MM.1S (cell line): ENCODE measurements around the gene MITF.

Experiments
- DNase-seq: peaks from one replicate; pipeline ENCODE4 v3.0.0-alpha.2; 2015
- H2AFZ ChIP-seq: fragments of 300-600 bp; sonication (generic); 2 replicates; pipeline ENCODE4 v1.6.0; 2016; ENCODE audit warnings: antibody characterized with exemption, low read length
- H3F3A ChIP-seq: fragments of 300-600 bp; sonication (generic); 2 replicates; pipeline ENCODE4 v1.6.1; 2016; ENCODE audit warnings: mild to moderate bottlenecking, antibody characterized with exemption, low read length, moderate library complexity, mixed read lengths; ENCODE audit not compliant: insufficient read depth
- H3K27ac ChIP-seq: fragments of 300-600 bp; sonication (generic); 2 replicates; pipeline ENCODE4 v1.5.1; 2016; ENCODE audit warnings: mild to moderate bottlenecking, low read length
- H3K27me3 ChIP-seq: fragments of 300-600 bp; sonication (generic); replicated peaks from 2 replicates; pipeline ENCODE4 v1.6.0; 2016; ENCODE audit warnings: low read length; ENCODE audit not compliant: insufficient read depth
- H3K36me3 ChIP-seq: fragments of 300-600 bp; sonication (generic); replicated peaks from 2 replicates; pipeline ENCODE4 v1.6.1; 2016; ENCODE audit warnings: mild to moderate bottlenecking, low read length, mixed read lengths; ENCODE audit not compliant: insufficient read depth
- H3K4me1 ChIP-seq: fragments of 300-600 bp; sonication (generic); 2 replicates; pipeline ENCODE4 v1.6.1; 2016; ENCODE audit warnings: low read length, mixed read lengths
- H3K4me2 ChIP-seq: fragments of 300-600 bp; sonication (generic); 2 replicates; pipeline ENCODE4 v1.6.0; 2016; ENCODE audit warnings: low read depth, low read length
- H3K4me3 ChIP-seq: fragments of 300-600 bp; sonication (generic); 2 replicates; pipeline ENCODE4 v1.5.1; 2016; ENCODE audit warnings: low read length, mixed read lengths
- H3K79me2 ChIP-seq: fragments of 300-600 bp; sonication (generic); 2 replicates; pipeline ENCODE4 v1.6.1; 2016; ENCODE audit warnings: mixed run types, low read length, mixed read lengths
- H3K9ac ChIP-seq: fragments of 300-600 bp; sonication (generic); 2 replicates; pipeline ENCODE4 v1.6.1; 2016; ENCODE audit warnings: low read length, mixed read lengths
- H3K9me2 ChIP-seq: fragments of 300-600 bp; sonication (generic); replicated peaks from 2 replicates; pipeline ENCODE4 v1.6.1; 2016; ENCODE audit warnings: mild to moderate bottlenecking, low read length, mixed read lengths; ENCODE audit not compliant: insufficient read depth
- H3K9me3 ChIP-seq: fragments of 300-600 bp; sonication (generic); replicated peaks from 2 replicates; pipeline ENCODE4 v1.6.1; 2016; ENCODE audit warnings: mild to moderate bottlenecking, low read length, mixed read lengths; ENCODE audit not compliant: insufficient read depth
- H4K20me1 ChIP-seq: fragments of 300-600 bp; sonication (generic); 2 replicates; pipeline ENCODE4 v1.6.1; 2016; ENCODE audit warnings: mild to moderate bottlenecking, low read length, moderate library complexity, mixed read lengths; ENCODE audit not compliant: insufficient read depth
- EZH2 ChIP-seq: fragments of 300-600 bp; sonication (generic); optimal IDR thresholded peaks from 2 replicates; pipeline ENCODE3; 2017; ENCODE audit warnings: low read depth, mild to moderate bottlenecking, antibody characterized with exemption, low read length, mixed read lengths
- EZH2phosphoT487 ChIP-seq: fragments of 300-600 bp; sonication (generic); IDR thresholded peaks from 2 replicates; pipeline ENCODE4 v1.6.1; 2018; ENCODE audit warnings: antibody characterized with exemption, low read length
- TF ChIP-seq, protein P1 (sequence below): fragments of 300-600 bp; sonication (generic); IDR thresholded peaks from 2 replicates; pipeline ENCODE4 v1.5.1; 2016; ENCODE audit warnings: antibody characterized with exemption, low read length, mixed read lengths

MITF gene

DNA sequence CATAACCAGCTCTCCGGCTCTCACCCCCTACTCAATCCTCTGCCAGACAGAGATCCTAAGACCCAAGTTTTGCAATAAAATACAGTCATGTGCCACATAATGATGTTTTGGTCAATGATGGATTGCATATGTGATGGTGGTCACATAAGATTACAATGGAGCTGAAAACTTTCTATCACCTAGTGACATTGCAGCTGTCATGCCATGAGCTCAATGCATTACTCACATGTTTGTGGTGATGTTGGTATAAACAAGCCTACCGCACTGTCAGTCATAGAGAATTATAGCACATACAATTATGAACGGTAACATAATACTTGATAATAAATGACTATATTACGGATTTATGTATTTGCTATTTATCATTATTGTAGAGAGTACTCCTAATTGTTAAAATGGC lies 233.4 kb downstream of the MITF start:
- H3K36me3 ChIP-seq = no peaks in the 10 kb centered on the region
- no peak overlapping the region for H3K4me3 ChIP-seq
- H3K4me1 ChIP-seq = no peaks in the 10 kb centered on the region
- H3K27ac ChIP-seq = no peak overlapping the region
- H3K9ac ChIP-seq = no peak overlapping the region
- no peaks in the 10 kb centered on the region for H3K27me3 ChIP-seq
- TF ChIP-seq EZH2 (no peak), EZH2phosphoT487 (no peak)
- TF ChIP-seq, protein P1, sequence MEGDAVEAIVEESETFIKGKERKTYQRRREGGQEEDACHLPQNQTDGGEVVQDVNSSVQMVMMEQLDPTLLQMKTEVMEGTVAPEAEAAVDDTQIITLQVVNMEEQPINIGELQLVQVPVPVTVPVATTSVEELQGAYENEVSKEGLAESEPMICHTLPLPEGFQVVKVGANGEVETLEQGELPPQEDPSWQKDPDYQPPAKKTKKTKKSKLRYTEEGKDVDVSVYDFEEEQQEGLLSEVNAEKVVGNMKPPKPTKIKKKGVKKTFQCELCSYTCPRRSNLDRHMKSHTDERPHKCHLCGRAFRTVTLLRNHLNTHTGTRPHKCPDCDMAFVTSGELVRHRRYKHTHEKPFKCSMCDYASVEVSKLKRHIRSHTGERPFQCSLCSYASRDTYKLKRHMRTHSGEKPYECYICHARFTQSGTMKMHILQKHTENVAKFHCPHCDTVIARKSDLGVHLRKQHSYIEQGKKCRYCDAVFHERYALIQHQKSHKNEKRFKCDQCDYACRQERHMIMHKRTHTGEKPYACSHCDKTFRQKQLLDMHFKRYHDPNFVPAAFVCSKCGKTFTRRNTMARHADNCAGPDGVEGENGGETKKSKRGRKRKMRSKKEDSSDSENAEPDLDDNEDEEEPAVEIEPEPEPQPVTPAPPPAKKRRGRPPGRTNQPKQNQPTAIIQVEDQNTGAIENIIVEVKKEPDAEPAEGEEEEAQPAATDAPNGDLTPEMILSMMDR = no peak
- no peaks in the 10 kb centered on the region for H3F3A ChIP-seq
- no peaks in the 10 kb centered on the region for H4K20me1 ChIP-seq
- H2AFZ ChIP-seq = no peak overlapping the region
- H3K9me3 ChIP-seq = no peaks in the 10 kb centered on the region
- no peak for DNase-seq
- no peak overlapping the region for H3K4me2 ChIP-seq
- H3K9me2 ChIP-seq = no peaks in the 10 kb centered on the region
- no peaks in the 10 kb centered on the region for H3K79me2 ChIP-seq

DNA sequence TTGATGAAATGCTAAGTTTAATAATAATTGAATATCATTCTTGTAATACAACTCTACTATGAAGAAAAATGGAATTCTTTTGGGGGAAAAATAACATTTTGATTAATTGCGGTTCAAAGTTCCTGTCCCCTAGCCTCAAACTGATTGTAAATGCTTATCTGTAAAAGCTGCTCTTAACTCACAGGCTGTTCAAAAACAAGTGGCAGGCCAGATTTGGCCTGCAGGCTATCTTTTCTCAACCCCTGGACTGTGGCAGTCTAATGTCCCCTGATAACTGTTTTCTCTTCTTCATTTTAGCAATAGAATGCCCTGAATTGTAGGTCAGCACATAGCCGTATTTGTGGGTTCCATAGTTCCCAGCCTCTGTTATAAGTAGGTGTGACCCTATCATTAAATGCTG lies 236.8 kb downstream of the MITF start:
- H3K9me2 ChIP-seq = no peaks in the 10 kb centered on the region
- no peaks in the 10 kb centered on the region for H4K20me1 ChIP-seq
- H3K79me2 ChIP-seq = no peaks in the 10 kb centered on the region
- no peaks in the 10 kb centered on the region for H3F3A ChIP-seq
- TF ChIP-seq EZH2phosphoT487 (no peak), EZH2 (no peak)
- TF ChIP-seq, protein P1 = no peak
- no peaks in the 10 kb centered on the region for H3K27me3 ChIP-seq
- no peak overlapping the region for H2AFZ ChIP-seq
- no peak overlapping the region for H3K4me2 ChIP-seq
- H3K9ac ChIP-seq = no peak overlapping the region
- no peak for DNase-seq
- no peaks in the 10 kb centered on the region for H3K36me3 ChIP-seq
- H3K4me1 ChIP-seq = no peaks in the 10 kb centered on the region
- H3K9me3 ChIP-seq = no peaks in the 10 kb centered on the region
- H3K27ac ChIP-seq = no peak overlapping the region
- H3K4me3 ChIP-seq = no peak overlapping the region

DNA sequence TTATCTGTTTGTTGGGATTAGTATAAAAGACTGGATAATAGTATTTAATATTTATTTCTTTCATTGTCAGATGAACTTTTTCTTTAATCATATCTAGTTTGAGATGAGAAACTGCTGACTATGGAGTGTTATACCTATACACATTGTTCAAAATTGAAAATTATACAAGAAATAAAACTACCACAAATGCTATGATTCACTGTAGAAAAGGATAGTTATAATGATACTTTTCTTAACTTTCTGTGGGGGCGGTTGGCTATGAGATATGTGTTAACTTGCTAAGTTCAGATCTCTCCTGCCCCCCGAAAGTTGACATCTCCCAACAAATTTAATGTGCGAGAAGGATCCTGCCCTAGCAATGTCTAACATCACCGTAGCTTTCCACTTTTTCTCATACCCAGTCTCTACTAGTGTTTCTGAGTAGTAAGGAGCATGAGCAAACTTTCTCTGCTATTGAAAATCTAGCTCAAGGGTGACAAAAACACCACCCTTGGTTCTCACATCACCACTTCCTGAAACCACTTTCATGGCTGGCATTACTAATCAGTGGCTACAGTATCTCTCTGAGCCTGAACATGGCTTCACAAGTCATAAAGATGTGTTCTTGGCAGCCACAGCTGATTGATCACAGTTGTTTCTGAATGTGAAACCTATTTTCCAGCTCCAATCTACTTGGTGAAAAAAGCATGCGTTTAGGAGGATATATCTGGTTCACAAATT lies 244.4 kb downstream of the MITF start:
- H3K4me1 ChIP-seq = no peaks in the 10 kb centered on the region
- H3K4me3 ChIP-seq = no peak overlapping the region
- H3F3A ChIP-seq = no peaks in the 10 kb centered on the region
- H3K36me3 ChIP-seq = no peaks in the 10 kb centered on the region
- TF ChIP-seq EZH2 = no peak
- TF ChIP-seq, protein P1 = no peak
- TF ChIP-seq EZH2phosphoT487 = no peak
- no peaks in the 10 kb centered on the region for H3K79me2 ChIP-seq
- H3K9ac ChIP-seq = no peak overlapping the region
- H3K27ac ChIP-seq = no peak overlapping the region
- H3K9me2 ChIP-seq = no peaks in the 10 kb centered on the region
- H3K27me3 ChIP-seq = no peaks in the 10 kb centered on the region
- no peaks in the 10 kb centered on the region for H4K20me1 ChIP-seq
- no peaks in the 10 kb centered on the region for H3K9me3 ChIP-seq
- no peak overlapping the region for H2AFZ ChIP-seq
- H3K4me2 ChIP-seq = no peak overlapping the region
- no peak for DNase-seq
